HCT116 (cell line): ENCODE results near the gene OR2H2. TPM values are rescaled to one million over a fixed set of nuclear protein-coding genes. Genes with fewer than 3 reads are reported as not detected.

Source experiments
- ATAC-seq: fragments of 200-7000 bp; cut with Tn5 transposase; 2 replicates; pipeline ENCODE4 v1.9.1; 2020; ENCODE audit warnings: mild to moderate bottlenecking, moderate library complexity
- BruUV-seq: library from RNA; stranded (reverse); fragments of 400-500 nt; replicated peaks from 2 replicates; lab custom pipeline; 2021; lab: Mats Ljungman, UMichigan
- CTCF ChIA-PET: fragments of 300-600 bp; sonication (Branson Sonifier 250); formaldehyde crosslinking; loops from one replicate; lab custom pipeline; 2021; ENCODE audit warnings: antibody characterized with exemption; lab: Charles Lee
- POLR2A ChIA-PET: fragments of 300-600, 350-600 bp; sonication (Branson Sonifier 250); formaldehyde crosslinking; loops from one replicate; lab custom pipeline; 2021; ENCODE audit warnings: antibody characterized with exemption; lab: Charles Lee
- RAD21 ChIA-PET, 2 experiments: fragments of 300-600 bp; sonication (Branson Sonifier 250); formaldehyde crosslinking; loops; one replicate each; lab custom pipeline; 2023; ENCODE audit warnings: low total read pairs in 2 of 2; ENCODE audit not compliant: uncharacterized antibody in 2 of 2, unreplicated experiment in 2 of 2, low non-redundant PET in 1 of 2; lab: Charles Lee
- DNase-seq: peaks from one replicate; pipeline ENCODE4 v3.0.0-alpha.2; 2010; ENCODE audit warnings: low read depth, low spot score
- H2AFZ ChIP-seq: fragments of 200-600 bp; shearing (Covaris generic), sonication (generic); 2 replicates; pipeline ENCODE4 v1.6.1; 2017; ENCODE audit warnings: low read depth, mixed run types, mixed read lengths, antibody characterized with exemption, low read length; ENCODE audit not compliant: poor library complexity, severe bottlenecking
- H3K27ac ChIP-seq: 2 replicates; pipeline ENCODE4 v1.5.1; 2012; ENCODE audit warnings: low read depth, low read length
- H3K27me3 ChIP-seq: fragments of 200-600 bp; sonication (generic); 2 replicates; pipeline ENCODE4 v1.6.1; 2016; ENCODE audit warnings: mixed run types, low read length, mixed read lengths; ENCODE audit not compliant: insufficient read depth
- H3K36me3 ChIP-seq, 2 experiments: fragments of 200-500 bp in 1 of 2; fragments of 200-600 bp in 1 of 2; sonication (Bioruptor generic) in 1 of 2; sonication (generic) in 1 of 2; 2 replicates each; pipeline versions ENCODE4 v1.5.1 to v1.6.1; 2014 to 2016; ENCODE audit warnings: low read length in 2 of 2, inconsistent platforms in 1 of 2, mixed read lengths in 1 of 2, mixed run types in 1 of 2; ENCODE audit not compliant: insufficient read depth in 2 of 2, control insufficient read depth in 1 of 2
- H3K4me1 ChIP-seq, 2 experiments: fragments of 200-600 bp in 1 of 2; sonication (generic) in 1 of 2; 2 replicates each; pipeline versions ENCODE4 v1.5.1 to v1.6.1; 2012 to 2017; ENCODE audit warnings: low read length in 2 of 2, inconsistent platforms in 1 of 2, mild to moderate bottlenecking in 1 of 2, mixed read lengths in 1 of 2, mixed run types in 1 of 2, moderate library complexity in 1 of 2; ENCODE audit not compliant: insufficient read depth in 2 of 2, control insufficient read depth in 1 of 2
- H3K4me2 ChIP-seq: fragments of 200-600 bp; sonication (generic); 2 replicates; pipeline ENCODE4 v1.6.1; 2017; ENCODE audit warnings: mixed run types, low read length, mixed read lengths
- H3K4me3 ChIP-seq, 2 experiments: fragments of 200-600 bp in 1 of 2; sonication (generic) in 1 of 2; replicated peaks in 1 of 2; 2 replicates each; pipeline ENCODE4 v1.5.1; 2011 to 2016; ENCODE audit warnings: low read length in 2 of 2, control low read depth in 1 of 2, low read depth in 1 of 2, mild to moderate bottlenecking in 1 of 2, mixed read lengths in 1 of 2, mixed run types in 1 of 2
- H3K79me2 ChIP-seq: fragments of 200-600 bp; sonication (generic); 2 replicates; pipeline ENCODE4 v1.6.1; 2017; ENCODE audit warnings: mild to moderate bottlenecking, mixed run types, low read length, moderate library complexity, mixed read lengths; ENCODE audit not compliant: insufficient read depth
- H3K9ac ChIP-seq: fragments of 200-600 bp; sonication (generic); 2 replicates; pipeline ENCODE4 v1.6.1; 2016; ENCODE audit warnings: low read length, mixed read lengths
- H3K9me2 ChIP-seq: fragments of 200-600 bp; sonication (generic), shearing (Covaris generic); 2 replicates; pipeline ENCODE4 v1.6.1; 2017; ENCODE audit warnings: mixed run types, mild to moderate bottlenecking, moderate library complexity; ENCODE audit not compliant: insufficient read depth
- H3K9me3 ChIP-seq, 2 experiments: fragments of 200-500 bp in 1 of 2; fragments of 200-600 bp in 1 of 2; sonication (Bioruptor generic) in 1 of 2; sonication (generic) in 1 of 2; 2 replicates each; pipeline ENCODE4 v1.6.1; 2014 to 2017; ENCODE audit warnings: low read length in 2 of 2, mixed read lengths in 2 of 2, inconsistent platforms in 1 of 2, low read depth in 1 of 2, mild to moderate bottlenecking in 1 of 2, mixed run types in 1 of 2, moderate library complexity in 1 of 2; ENCODE audit not compliant: control insufficient read depth in 1 of 2, insufficient read depth in 1 of 2
- H4K20me1 ChIP-seq: fragments of 200-600 bp; sonication (generic), shearing (Covaris generic); 2 replicates; pipeline ENCODE4 v1.6.1; 2017; ENCODE audit warnings: mixed run types, mild to moderate bottlenecking, moderate library complexity; ENCODE audit not compliant: insufficient read depth
- CBX3 ChIP-seq: IDR thresholded peaks from 2 replicates; pipeline ENCODE4 v1.6.1; 2012; ENCODE audit warnings: low read depth
- EGR1 ChIP-seq: IDR thresholded peaks from 2 replicates; pipeline ENCODE4 v1.6.1; 2012; ENCODE audit warnings: low read depth
- EZH2 ChIP-seq: fragments of 200-600 bp; sonication (generic); IDR thresholded peaks from 2 replicates; pipeline ENCODE4 v1.6.1; 2017; ENCODE audit warnings: antibody characterized with exemption, mixed run types
- FOSL1 ChIP-seq: IDR thresholded peaks from 2 replicates; pipeline ENCODE4 v1.6.1; 2012; ENCODE audit warnings: low read depth
- MAX ChIP-seq: IDR thresholded peaks from 2 replicates; pipeline ENCODE4 v1.6.1; 2012
- POLR2A ChIP-seq: IDR thresholded peaks from 2 replicates; pipeline ENCODE4 v1.7.0; 2011; ENCODE audit warnings: borderline replicate concordance; ENCODE audit not compliant: insufficient read depth, insufficient read length; ENCODE audit errors: extremely low read depth
- RAD21 ChIP-seq: IDR thresholded peaks from 2 replicates; pipeline ENCODE4 v1.6.1; 2012; ENCODE audit warnings: low read depth, mild to moderate bottlenecking
- SRF ChIP-seq: IDR thresholded peaks from 2 replicates; pipeline ENCODE4 v1.6.1; 2012; ENCODE audit warnings: low read depth
- TCF7L2 ChIP-seq: IDR thresholded peaks from 2 replicates; pipeline ENCODE4 v1.7.0; 2011; ENCODE audit warnings: borderline replicate concordance, inconsistent platforms; ENCODE audit not compliant: insufficient read depth, insufficient read length; ENCODE audit errors: extremely low read depth
- ZFX ChIP-seq: fragments of 450-650 bp; IDR thresholded peaks from 2 replicates; pipeline ENCODE4 v1.6.1; 2017
- ZNF274 ChIP-seq: fragments of 200-500 bp; sonication (Bioruptor generic); IDR thresholded peaks from 2 replicates; pipeline ENCODE4 v1.6.1; 2014; ENCODE audit warnings: mild to moderate bottlenecking, low read depth, low read length, inconsistent platforms
- intact Hi-C: fragments of 100-400 bp; cut with micrococcal nuclease; formaldehyde crosslinking; loops from 2 replicates; pipeline ENCODE4 v1.10.0; 2022
- total RNA-seq: library from RNA; stranded (reverse); gene quantifications from one replicate; pipeline ENCODE4 v1.2.1, GENCODE V29; 2021; ENCODE audit not compliant: unreplicated experiment
- TF ChIP-seq, protein P1 (sequence below), 3 experiments: fragments of 200-600 bp in 1 of 3; sonication (generic) in 1 of 3; IDR thresholded peaks in 2 of 3; conservative IDR thresholded peaks in 1 of 3; 2 replicates each; pipeline ENCODE4 v1.5.1; 2012 to 2017; ENCODE audit warnings: low read depth in 2 of 3, low read length in 2 of 3, antibody characterized with exemption in 1 of 3, borderline replicate concordance in 1 of 3, control low read depth in 1 of 3, mild to moderate bottlenecking in 1 of 3, mixed read lengths in 1 of 3, mixed run types in 1 of 3, moderate library complexity in 1 of 3; ENCODE audit not compliant: insufficient read depth in 1 of 3

OR2H2 gene
- total RNA-seq, 1 experiment from 2014 or later = not detected

DNA sequence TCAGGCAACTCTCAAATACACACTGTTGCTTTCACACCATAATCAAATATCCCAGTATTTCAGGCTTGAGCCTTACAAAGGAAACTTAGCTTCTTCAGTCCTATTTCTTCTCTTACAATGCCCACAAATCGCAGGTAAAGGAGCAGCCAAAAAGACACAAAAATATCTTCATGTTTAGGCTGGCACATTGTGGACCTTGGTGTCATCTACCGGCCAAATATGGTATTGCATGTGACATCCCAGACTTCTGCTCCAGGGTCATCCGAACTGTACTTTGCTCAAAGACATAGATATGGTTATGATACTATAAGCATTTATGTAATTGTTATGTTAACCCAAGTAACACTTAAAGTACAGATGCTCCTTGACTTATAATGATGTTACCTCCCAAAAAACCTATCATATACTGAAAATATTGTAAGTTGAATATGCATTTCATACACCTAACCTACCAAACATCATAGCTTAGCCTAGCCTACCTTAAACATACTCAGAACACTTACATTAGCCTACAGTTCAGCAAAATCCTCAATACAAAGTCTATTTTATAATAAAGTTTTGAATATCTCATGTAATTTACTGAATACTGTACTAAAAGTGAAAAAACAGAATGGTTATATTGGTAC, 4.6 kb downstream of the OR2H2 start:
- no peaks in the 10 kb centered on the region for H3K36me3 ChIP-seq
- no peak overlapping the region for H2AFZ ChIP-seq
- H3K27me3 ChIP-seq = 0 out of 2 replicates have a peak, but pooled peaks cover 6% of the 10 kb centered on the region
- no peaks in the 10 kb centered on the region for H3K9me3 ChIP-seq
- no peaks in the 10 kb centered on the region for H4K20me1 ChIP-seq
- H3K79me2 ChIP-seq = no peaks in the 10 kb centered on the region
- no peak overlapping the region for H3K4me3 ChIP-seq
- no peak overlapping the region for H3K27ac ChIP-seq
- RAD21 ChIA-PET = interaction anchor here in 1 of 2 experiments (1.1 kb wide), 1 partner anchor 214 kb away, joined by 3 read pairs; no protein-coding TSS in a partner anchor
- no peak overlapping the region for H3K9ac ChIP-seq
- H3K4me1 ChIP-seq = no peaks in the 10 kb centered on the region
- intact Hi-C loops = loop anchor here (1.0 kb wide), 3 partner anchors 175 to 903 kb away; partner anchors contain the start of gene OR12D1
- POLR2A ChIA-PET = no interaction called here
- peak; percentile 33 for DNase-seq
- no peak overlapping the region for H3K4me2 ChIP-seq
- ATAC-seq = peak; percentile 82
- no peak for TF ChIP-seq MAX
- TF ChIP-seq CBX3 = no peak
- TF ChIP-seq TCF7L2 = no peak
- TF ChIP-seq SRF = peak; percentile 49; the same call in 1 of the 2 replicates
- TF ChIP-seq, protein P1, sequence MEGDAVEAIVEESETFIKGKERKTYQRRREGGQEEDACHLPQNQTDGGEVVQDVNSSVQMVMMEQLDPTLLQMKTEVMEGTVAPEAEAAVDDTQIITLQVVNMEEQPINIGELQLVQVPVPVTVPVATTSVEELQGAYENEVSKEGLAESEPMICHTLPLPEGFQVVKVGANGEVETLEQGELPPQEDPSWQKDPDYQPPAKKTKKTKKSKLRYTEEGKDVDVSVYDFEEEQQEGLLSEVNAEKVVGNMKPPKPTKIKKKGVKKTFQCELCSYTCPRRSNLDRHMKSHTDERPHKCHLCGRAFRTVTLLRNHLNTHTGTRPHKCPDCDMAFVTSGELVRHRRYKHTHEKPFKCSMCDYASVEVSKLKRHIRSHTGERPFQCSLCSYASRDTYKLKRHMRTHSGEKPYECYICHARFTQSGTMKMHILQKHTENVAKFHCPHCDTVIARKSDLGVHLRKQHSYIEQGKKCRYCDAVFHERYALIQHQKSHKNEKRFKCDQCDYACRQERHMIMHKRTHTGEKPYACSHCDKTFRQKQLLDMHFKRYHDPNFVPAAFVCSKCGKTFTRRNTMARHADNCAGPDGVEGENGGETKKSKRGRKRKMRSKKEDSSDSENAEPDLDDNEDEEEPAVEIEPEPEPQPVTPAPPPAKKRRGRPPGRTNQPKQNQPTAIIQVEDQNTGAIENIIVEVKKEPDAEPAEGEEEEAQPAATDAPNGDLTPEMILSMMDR (IDR thresholded peaks at IDR 0.05 in 2 of 3, conservative IDR thresholded peaks at IDR 0.05 in 1 of 3; ENCODE audit: borderline replicate concordance in 1 of 3, insufficient read depth in 1 of 3, low read depth in 2 of 3, low read length in 2 of 3) = peak; percentile 81 to 99 (median 88)
- TF ChIP-seq POLR2A = no peak
- TF ChIP-seq RAD21 = peak; percentile 95
- TF ChIP-seq EZH2 = no peak
- TF ChIP-seq FOSL1 = no peak
- TF ChIP-seq ZNF274 = no peak
- TF ChIP-seq EGR1 = no peak
- no peak for TF ChIP-seq ZFX
- CTCF ChIA-PET = interaction anchor here (0.7 to 5.4 kb wide), 3 partner anchors 211 to 216 kb away, joined by 3 to 40 read pairs (median 4); partner anchors contain the start of gene OR12D3
- H3K9me2 ChIP-seq = no peaks in the 10 kb centered on the region
- no TSS peak for BruUV-seq
